K562 (cell line): ENCODE data around the gene PSMB10. TPM values are rescaled to one million over a fixed set of nuclear protein-coding genes. Genes with fewer than 3 reads are reported as not detected.

Experiments used
- CREBBP ChIP-seq: IDR thresholded peaks from one replicate; pipeline ENCODE4 v1.6.1; 2012; ENCODE audit warnings: low read depth, mild to moderate bottlenecking, control low read depth, inconsistent platforms, low read length
- EHMT2 ChIP-seq: fragments of 450-650 bp; IDR thresholded peaks from 2 replicates; pipeline ENCODE4 v1.6.1; 2018; ENCODE audit warnings: antibody characterized with exemption
- ELF4 ChIP-seq: fragments of 450-650 bp; formaldehyde crosslinking; IDR thresholded peaks from 2 replicates; pipeline ENCODE4 v1.4.0; 2022; ENCODE audit warnings: missing genetic modification characterization
- FOXA1 ChIP-seq: fragments of 450-650 bp; IDR thresholded peaks from 2 replicates; pipeline ENCODE4 v1.6.1; 2016; ENCODE audit warnings: mild to moderate bottlenecking, borderline replicate concordance
- FOXO4 ChIP-seq: fragments of 450-650 bp; formaldehyde crosslinking; IDR thresholded peaks from 2 replicates; pipeline ENCODE4 v1.4.0; 2020; ENCODE audit warnings: mild to moderate bottlenecking, moderate library complexity
- HDAC2 ChIP-seq: fragments of 450-650 bp; IDR thresholded peaks from 2 replicates; pipeline ENCODE4 v1.6.1; 2016; ENCODE audit warnings: mild to moderate bottlenecking
- HDAC3 ChIP-seq: fragments of 450-650 bp; IDR thresholded peaks from 2 replicates; pipeline ENCODE4 v1.6.1; 2018; ENCODE audit warnings: borderline replicate concordance, mild to moderate bottlenecking, moderate library complexity; ENCODE audit not compliant: partially characterized antibody
- HNRNPLL ChIP-seq: fragments of 200-400 bp; formaldehyde crosslinking; IDR thresholded peaks from 2 replicates; pipeline ENCODE4 v1.6.1; 2017; ENCODE audit warnings: low read length, low read depth, mild to moderate bottlenecking; ENCODE audit not compliant: poor library complexity, severe bottlenecking
- HSF4 ChIP-seq: fragments of 250-450 bp; sonication (Bioruptor Pico); IDR thresholded peaks from 2 replicates; pipeline ENCODE4 v2.1.2; 2022; ENCODE audit warnings: mild to moderate bottlenecking, moderate library complexity, borderline replicate concordance
- KAT2B ChIP-seq: IDR thresholded peaks from one replicate; pipeline ENCODE4 v1.6.1; 2012; ENCODE audit warnings: low read depth, mild to moderate bottlenecking, control low read depth, inconsistent platforms, low read length, moderate library complexity
- NONO ChIP-seq, 2 experiments: fragments of 200-400 bp in 1 of 2; fragments of 450-650 bp in 1 of 2; formaldehyde crosslinking in 1 of 2; IDR thresholded peaks; 2 replicates each; pipeline ENCODE4 v1.6.1; 2017; ENCODE audit warnings: low read depth in 2 of 2, mild to moderate bottlenecking in 2 of 2, moderate library complexity in 2 of 2, low read length in 1 of 2
- PHF8 ChIP-seq: fragments of 200-600 bp; sonication (generic); IDR thresholded peaks from 2 replicates; pipeline ENCODE4 v1.6.1; 2012; ENCODE audit warnings: mixed run types, mild to moderate bottlenecking, inconsistent platforms, low read length, moderate library complexity, borderline replicate concordance
- PREB ChIP-seq: sonication (generic); formaldehyde crosslinking; IDR thresholded peaks from 2 replicates; pipeline ENCODE4 v1.8.1; 2023; ENCODE audit warnings: mild to moderate bottlenecking, missing genetic modification reagents
- PRMT5 ChIP-seq: sonication (generic); formaldehyde crosslinking; IDR thresholded peaks from 2 replicates; pipeline ENCODE4 v1.5.0; 2020; ENCODE audit warnings: missing genetic modification reagents
- RBM22 ChIP-seq: fragments of 200-400 bp; formaldehyde crosslinking; IDR thresholded peaks from 2 replicates; pipeline ENCODE4 v1.6.1; 2018; ENCODE audit warnings: low read length, low read depth; ENCODE audit not compliant: poor library complexity, severe bottlenecking
- STAT5A ChIP-seq: IDR thresholded peaks from 2 replicates; pipeline ENCODE4 v1.6.1; 2012; ENCODE audit warnings: low read length, inconsistent platforms, borderline replicate concordance
- TCF7 ChIP-seq: sonication (generic); IDR thresholded peaks from 2 replicates; pipeline ENCODE4 v1.6.1; 2016; ENCODE audit warnings: antibody characterized with exemption, borderline replicate concordance
- THRAP3 ChIP-seq: fragments of 450-650 bp; IDR thresholded peaks from 2 replicates; pipeline ENCODE4 v1.6.1; 2016; ENCODE audit warnings: mild to moderate bottlenecking, inconsistent platforms, borderline replicate concordance
- USF1 ChIP-seq: sonication (generic); formaldehyde crosslinking; IDR thresholded peaks from 2 replicates; pipeline ENCODE4 v1.9.0; 2022; ENCODE audit warnings: mild to moderate bottlenecking, missing genetic modification reagents
- YY1 ChIP-seq, 3 experiments: IDR thresholded peaks; 2 replicates each; pipeline ENCODE4 v1.6.1; 2011; ENCODE audit warnings: low read length in 2 of 3, mild to moderate bottlenecking in 2 of 3, moderate library complexity in 2 of 3, borderline replicate concordance in 1 of 3, control low read depth in 1 of 3, low read depth in 1 of 3; ENCODE audit not compliant: insufficient read depth in 3 of 3, insufficient replicate concordance in 2 of 3, control insufficient read depth in 1 of 3, insufficient read length in 1 of 3; ENCODE audit errors: extremely low read depth in 1 of 3
- ZBED1 ChIP-seq: IDR thresholded peaks from 2 replicates; pipeline ENCODE4 v1.6.1; 2014
- ZBTB7A ChIP-seq: IDR thresholded peaks from 2 replicates; pipeline ENCODE4 v1.6.1; 2011; ENCODE audit warnings: low read depth, mild to moderate bottlenecking, low read length, moderate library complexity, borderline replicate concordance; ENCODE audit not compliant: control insufficient read depth
- ZC3H8 ChIP-seq: fragments of 450-650 bp; IDR thresholded peaks from 2 replicates; pipeline ENCODE4 v1.6.1; 2017
- ZNF165 ChIP-seq: fragments of 250-450 bp; sonication (Bioruptor Pico); IDR thresholded peaks from 2 replicates; pipeline ENCODE4 v1.4.0; 2020; ENCODE audit warnings: borderline replicate concordance
- ZNF184 ChIP-seq: sonication (generic); formaldehyde crosslinking; IDR thresholded peaks from 2 replicates; pipeline ENCODE4 v1.5.0; 2020; ENCODE audit warnings: missing genetic modification reagents
- polyA plus RNA-seq, 8 experiments: library from polyadenylated mRNA; depleted of rRNA in 4 of 8; stranded (reverse) in 5 of 8; unstranded in 3 of 8; fragments of >200 nt; fragmentation: Nextera tagmentation in 2 of 8; fragmentation: Illumina TruSeq in 1 of 8; extraction: Ambion mirVana in 2 of 8; extraction: Trizol in 1 of 8; gene quantifications; 2 replicates each; pipeline versions ENCODE4 v1.2.1 to v1.2.3, GENCODE V29; 2011 to 2014; ENCODE audit warnings: inconsistent platforms in 1 of 8, missing spikeins in 1 of 8
- total RNA-seq, 7 experiments: library from RNA; depleted of rRNA in 6 of 7; stranded (reverse); fragments of >200 nt in 6 of 7; fragmentation: Illumina TruSeq in 2 of 7; extraction: Trizol in 2 of 7; gene quantifications; 2 replicates each; pipeline versions ENCODE4 v1.2.1 to v1.2.3, GENCODE V29; 2011 to 2021; ENCODE audit warnings: low replicate concordance in 1 of 7

The PSMB10 gene
- total and polyA plus RNA-seq, 9 of the 15 experiments (the other 6 are each of a cell fraction or from before 2014, with no cell fraction given) = 11.7 to 105 (median 51.0) TPM

GRCh38 chr16:67968400-67969253 lies 32.0 kb upstream of the PSMB10 start, which contains the start of gene SLC12A4 (continued):
- no peak for TF ChIP-seq USF1 (CRISPR knock-in tag)
- no peak for TF ChIP-seq PRMT5 (CRISPR knock-in tag)
- TF ChIP-seq CREBBP = no peak
- TF ChIP-seq THRAP3 = no peak
- TF ChIP-seq TCF7 = no peak
- no peak for TF ChIP-seq KAT2B
- TF ChIP-seq EHMT2 = no peak
- TF ChIP-seq HNRNPLL = no peak
- no peak for TF ChIP-seq ZC3H8
- TF ChIP-seq HDAC3 = no peak
- peak; percentile 95 for TF ChIP-seq HDAC2
- TF ChIP-seq FOXA1 = no peak
- TF ChIP-seq PHF8 = peak; percentile 71; the same call in 1 of the 2 replicates
- peak in 1 of 2 experiments; percentile 41; a peak in 1 of 4 replicates for TF ChIP-seq NONO (IDR thresholded peaks at IDR 0.05; ENCODE audit: low read depth in 2 of 2, low read length in 1 of 2)
- TF ChIP-seq ELF4 (CRISPR knock-in tag) = no peak
- no peak; the same call in 1 of the 2 replicates for TF ChIP-seq STAT5A
- TF ChIP-seq PREB (CRISPR knock-in tag) = no peak
- TF ChIP-seq ZBED1 = no peak
- no peak for TF ChIP-seq ZNF165 (CRISPR knock-in tag)
- no peak for TF ChIP-seq HSF4 (CRISPR knock-in tag)
- TF ChIP-seq ZBTB7A = peak; percentile 100
- no peak for TF ChIP-seq ZNF184 (CRISPR knock-in tag)
- TF ChIP-seq YY1 (IDR thresholded peaks at IDR 0.05; ENCODE audit: borderline replicate concordance in 1 of 3, control insufficient read depth in 1 of 3, extremely low read depth in 1 of 3, insufficient read depth in 3 of 3, insufficient read length in 1 of 3, insufficient replicate concordance in 2 of 3, low read depth in 1 of 3, low read length in 2 of 3) = peak in 2 of 3 experiments; percentile 2 to 13
- TF ChIP-seq FOXO4 (CRISPR knock-in tag) = no peak
- no peak for TF ChIP-seq RBM22
